ENCODE measurements around the gene CSF2. TPM values are rescaled to one million over a fixed set of nuclear protein-coding genes. Genes with fewer than 3 reads are reported as not detected.

Gene CSF2
- total and polyA plus RNA-seq, 2 donors (not counting 1 experiment from before 2014, with no cell fraction given): not detected

DNA sequence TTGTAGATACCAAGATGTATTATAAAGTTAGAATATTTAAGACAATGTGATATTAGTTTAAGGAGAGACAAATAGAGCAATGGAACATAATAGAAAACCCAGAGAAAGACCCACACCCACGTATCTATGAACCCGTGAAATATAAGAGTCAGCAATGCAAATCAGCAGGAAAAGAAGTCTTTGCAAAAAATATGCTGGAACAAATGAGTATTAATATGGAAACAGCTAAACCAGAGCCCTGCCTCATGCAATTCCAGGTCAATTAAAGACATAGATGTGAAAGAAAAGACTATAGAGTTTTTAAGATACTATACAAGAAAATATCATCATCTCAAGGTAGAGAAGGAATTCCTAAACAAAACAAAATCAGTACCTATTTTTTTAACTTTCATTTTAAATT is 36.2 kb upstream of the CSF2 start:
- H3K4me3 Mint-ChIP-seq: no peak overlapping the region
- no peaks in the 10 kb centered on the region for H3K4me1 Mint-ChIP-seq
- no CpG with 5 or more reads among the region's 2 CpGs for WGBS (ENCODE audit: insufficient coverage)
- Histone ChIP-seq H3K9me3 (ENCODE audit: control extremely low read depth in 1 of 3, control insufficient read depth in 2 of 3, insufficient read depth in 1 of 3, low read length in 2 of 3) (peaks cover 0 to 3% (median 0%) of the 10 kb centered on the region in 3 donors), H2AFZ (ENCODE audit: insufficient read depth, low read depth, low read length, poor library complexity, severe bottlenecking) (no peak overlapping the region), H3K4me2 (replicated peaks; ENCODE audit: low read depth, low read length, poor library complexity, severe bottlenecking) (no peak overlapping the region), H3K9ac (ENCODE audit: low read length) (no peak overlapping the region), H3K4me1 (ENCODE audit: control insufficient read depth in 2 of 2, insufficient read depth in 2 of 2, low read length in 2 of 2) (no peaks in the 10 kb centered on the region), H3K36me3 (replicated peaks in 1 of 2; ENCODE audit: control extremely low read depth in 1 of 2, control insufficient read depth in 1 of 2, extremely low read depth in 1 of 2, insufficient read depth in 2 of 2, low read length in 1 of 2) (no peaks in the 10 kb centered on the region), H4K20me1 (ENCODE audit: control insufficient read depth, insufficient read depth, low read length, poor library complexity, severe bottlenecking) (no peaks in the 10 kb centered on the region), H3K27me3 (replicated peaks in 1 of 4; ENCODE audit: control extremely low read depth in 1 of 4, control insufficient read depth in 3 of 4, insufficient read depth in 4 of 4, low read length in 3 of 4) (peaks cover 0 to 3% (median 0%) of the 10 kb centered on the region in 4 experiments), H3K79me2 (ENCODE audit: control insufficient read depth, insufficient read depth, low read length) (no peaks in the 10 kb centered on the region), H3K4me3 (ENCODE audit: control extremely low read depth in 1 of 5, extremely low read depth in 1 of 5, insufficient read depth in 1 of 5, low read depth in 2 of 5, low read length in 4 of 5) (no peak overlapping the region), H3K27ac (ENCODE audit: low read length in 2 of 2) (no peak overlapping the region)
- DNase-seq (no peak), ATAC-seq (ENCODE audit: low read depth) (no peak)
- peaks cover 16% of the 10 kb centered on the region for H3K9me3 Mint-ChIP-seq (ENCODE audit: insufficient read depth)
- TF ChIP-seq EZH2 (IDR thresholded peaks at IDR 0.05; ENCODE audit: borderline replicate concordance, insufficient read depth, low read depth, low read length, poor library complexity, severe bottlenecking) (no peak), CTCF (IDR thresholded peaks at IDR 0.05) (no peak)
- H3K27ac Mint-ChIP-seq: no peak overlapping the region
- ChIA-PET POLR2A (no interaction called here), CTCF (no interaction called here)
- intact Hi-C loops (cut with micrococcal nuclease): no loop called here
- H3K27me3 Mint-ChIP-seq: peaks cover 37% of the 10 kb centered on the region

- CTCF ChIA-PET: no interaction called here
- no peaks in the 10 kb centered on the region for H3K36me3 ChIP-seq (replicated peaks in 1 of 2; ENCODE audit: control extremely low read depth in 1 of 2, control insufficient read depth in 1 of 2, extremely low read depth in 1 of 2, insufficient read depth in 2 of 2, low read length in 1 of 2)
- H3K79me2 ChIP-seq (ENCODE audit: control insufficient read depth, insufficient read depth, low read length): no peaks in the 10 kb centered on the region
- POLR2A ChIA-PET: no interaction called here
- H3K4me3 Mint-ChIP-seq: no peak overlapping the region
- H3K27me3 ChIP-seq (replicated peaks in 1 of 4; ENCODE audit: control extremely low read depth in 1 of 4, control insufficient read depth in 3 of 4, insufficient read depth in 4 of 4, low read length in 3 of 4): peaks cover 0 to 20% (median 6%) of the 10 kb centered on the region in 4 experiments
- no peak for ATAC-seq (ENCODE audit: low read depth)
- H3K4me1 ChIP-seq (ENCODE audit: control insufficient read depth in 2 of 2, insufficient read depth in 2 of 2, low read length in 2 of 2): no peaks in the 10 kb centered on the region
- no peak overlapping the region for H3K9ac ChIP-seq (ENCODE audit: low read length)
- H4K20me1 ChIP-seq (ENCODE audit: control insufficient read depth, insufficient read depth, low read length, poor library complexity, severe bottlenecking): no peaks in the 10 kb centered on the region
- no peak overlapping the region for H3K27ac Mint-ChIP-seq
- no peak for DNase-seq
- H3K27me3 Mint-ChIP-seq: peaks cover 35% of the 10 kb centered on the region
- WGBS (ENCODE audit: insufficient coverage): 85% methylated on average over 2 of the region's 10 CpGs
- H3K9me3 ChIP-seq (ENCODE audit: control extremely low read depth in 1 of 3, control insufficient read depth in 2 of 3, insufficient read depth in 1 of 3, low read length in 2 of 3): peaks cover 0 to 11% (median 0%) of the 10 kb centered on the region in 3 donors
- no peaks in the 10 kb centered on the region for H3K4me1 Mint-ChIP-seq
- TF ChIP-seq EZH2 (IDR thresholded peaks at IDR 0.05; ENCODE audit: borderline replicate concordance, insufficient read depth, low read depth, low read length, poor library complexity, severe bottlenecking): no peak
- TF ChIP-seq CTCF (IDR thresholded peaks at IDR 0.05): no peak
- H3K9me3 Mint-ChIP-seq (ENCODE audit: insufficient read depth): peaks cover 3% of the 10 kb centered on the region
- H3K27ac ChIP-seq (ENCODE audit: low read length in 2 of 2): no peak overlapping the region
- no peak overlapping the region for H3K4me3 ChIP-seq (ENCODE audit: control extremely low read depth in 1 of 5, extremely low read depth in 1 of 5, insufficient read depth in 1 of 5, low read depth in 2 of 5, low read length in 4 of 5)
- H3K4me2 ChIP-seq (replicated peaks; ENCODE audit: low read depth, low read length, poor library complexity, severe bottlenecking): no peak overlapping the region
- no peak overlapping the region for H2AFZ ChIP-seq (ENCODE audit: insufficient read depth, low read depth, low read length, poor library complexity, severe bottlenecking)
- intact Hi-C loops (cut with micrococcal nuclease): no loop called here
These were observed 29.4 kb upstream of the CSF2 start for GRCh38 chr5:132044207-132044606.

Measured in B cell (primary cell).